A549 (cell line): Measurements from ENCODE around the gene SDC1.

Experiments
- FOSL2 ChIP-seq, 2 experiments: fragments of 450-650 bp in 1 of 2; fragments of >200 bp in 1 of 2; sonication (Bioruptor Twin) in 1 of 2; formaldehyde crosslinking; IDR thresholded peaks; 2 replicates each; pipeline versions ENCODE4 v1.5.0 to v1.6.1; 2016 to 2020; ENCODE audit warnings: mild to moderate bottlenecking in 1 of 2, moderate library complexity in 1 of 2
- MAFK ChIP-seq: fragments of 450-650 bp; IDR thresholded peaks from 2 replicates; pipeline ENCODE4 v1.6.1; 2014; ENCODE audit not compliant: partially characterized antibody
- MAX ChIP-seq: IDR thresholded peaks from 2 replicates; pipeline ENCODE4 v1.6.1; 2012
- NPAS2 ChIP-seq: fragments of 250-450 bp; sonication (Bioruptor Pico); IDR thresholded peaks from 2 replicates; pipeline ENCODE4 v1.8.0; 2022; ENCODE audit warnings: mild to moderate bottlenecking, moderate library complexity, borderline replicate concordance
- POLR2A ChIP-seq: IDR thresholded peaks from 2 replicates; pipeline ENCODE4 v1.6.1; 2012; ENCODE audit warnings: mild to moderate bottlenecking, low read length
- USF2 ChIP-seq: fragments of 450-650 bp; IDR thresholded peaks from 2 replicates; pipeline ENCODE4 v1.6.1; 2014; ENCODE audit warnings: antibody characterized with exemption
- TF ChIP-seq, protein P1 (sequence below): fragments of >200 bp; sonication (Bioruptor Twin); formaldehyde crosslinking; IDR thresholded peaks from 3 replicates; pipeline ENCODE4 v1.5.1; 2016
- TF ChIP-seq, protein P2 (sequence below): fragments of 200-600 bp; sonication (generic); IDR thresholded peaks from 2 replicates; pipeline ENCODE4 v1.6.1; 2016; ENCODE audit warnings: antibody characterized with exemption, mild to moderate bottlenecking, moderate library complexity

DNA sequence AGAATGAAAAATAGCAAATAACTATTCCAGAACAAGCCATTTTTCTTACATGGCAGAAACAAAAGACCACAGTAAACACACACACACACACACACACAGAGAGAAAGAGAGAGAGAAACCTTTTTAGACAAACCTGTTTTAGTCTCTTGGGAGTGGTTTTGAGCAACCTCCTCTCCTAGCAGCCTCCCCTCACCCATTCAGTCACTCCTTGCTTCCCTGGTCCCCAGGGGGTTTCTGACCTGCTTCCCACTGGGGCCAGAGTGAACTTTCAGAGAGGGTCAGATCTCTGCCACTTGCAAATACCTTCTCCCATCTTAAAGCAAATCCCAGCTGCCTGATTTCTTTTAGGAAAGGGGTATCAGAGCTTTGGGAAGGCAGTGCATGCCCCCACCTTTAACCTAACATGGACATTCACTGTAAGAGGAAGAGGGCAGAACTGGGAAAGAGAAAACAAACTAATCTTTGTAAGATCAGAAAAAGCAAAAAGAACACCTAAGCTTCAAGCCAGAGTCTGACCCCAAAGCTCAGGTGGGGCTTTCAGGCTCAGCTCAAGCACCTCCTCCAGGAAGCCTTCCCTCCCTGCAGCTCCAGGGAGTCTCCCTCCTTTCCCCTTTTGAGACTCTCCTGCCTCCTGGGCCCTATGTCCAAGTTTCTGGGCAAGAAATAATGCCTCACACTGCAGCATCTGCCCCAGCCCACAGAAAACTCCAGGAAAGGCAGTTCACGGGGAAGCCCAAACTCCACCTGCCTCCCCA, 2.7 kb downstream of the SDC1 start:
- TF ChIP-seq MAX (no peak), USF2 (no peak), POLR2A (no peak), MAFK (no peak), NPAS2 (CRISPR knock-in tag) (no peak), FOSL2 (IDR thresholded peaks at IDR 0.05) (no peak), FOSL2 (CRISPR knock-in tag; IDR thresholded peaks at IDR 0.05) (no peak)
- TF ChIP-seq, protein P1, sequence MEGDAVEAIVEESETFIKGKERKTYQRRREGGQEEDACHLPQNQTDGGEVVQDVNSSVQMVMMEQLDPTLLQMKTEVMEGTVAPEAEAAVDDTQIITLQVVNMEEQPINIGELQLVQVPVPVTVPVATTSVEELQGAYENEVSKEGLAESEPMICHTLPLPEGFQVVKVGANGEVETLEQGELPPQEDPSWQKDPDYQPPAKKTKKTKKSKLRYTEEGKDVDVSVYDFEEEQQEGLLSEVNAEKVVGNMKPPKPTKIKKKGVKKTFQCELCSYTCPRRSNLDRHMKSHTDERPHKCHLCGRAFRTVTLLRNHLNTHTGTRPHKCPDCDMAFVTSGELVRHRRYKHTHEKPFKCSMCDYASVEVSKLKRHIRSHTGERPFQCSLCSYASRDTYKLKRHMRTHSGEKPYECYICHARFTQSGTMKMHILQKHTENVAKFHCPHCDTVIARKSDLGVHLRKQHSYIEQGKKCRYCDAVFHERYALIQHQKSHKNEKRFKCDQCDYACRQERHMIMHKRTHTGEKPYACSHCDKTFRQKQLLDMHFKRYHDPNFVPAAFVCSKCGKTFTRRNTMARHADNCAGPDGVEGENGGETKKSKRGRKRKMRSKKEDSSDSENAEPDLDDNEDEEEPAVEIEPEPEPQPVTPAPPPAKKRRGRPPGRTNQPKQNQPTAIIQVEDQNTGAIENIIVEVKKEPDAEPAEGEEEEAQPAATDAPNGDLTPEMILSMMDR = no peak
- TF ChIP-seq, protein P2, sequence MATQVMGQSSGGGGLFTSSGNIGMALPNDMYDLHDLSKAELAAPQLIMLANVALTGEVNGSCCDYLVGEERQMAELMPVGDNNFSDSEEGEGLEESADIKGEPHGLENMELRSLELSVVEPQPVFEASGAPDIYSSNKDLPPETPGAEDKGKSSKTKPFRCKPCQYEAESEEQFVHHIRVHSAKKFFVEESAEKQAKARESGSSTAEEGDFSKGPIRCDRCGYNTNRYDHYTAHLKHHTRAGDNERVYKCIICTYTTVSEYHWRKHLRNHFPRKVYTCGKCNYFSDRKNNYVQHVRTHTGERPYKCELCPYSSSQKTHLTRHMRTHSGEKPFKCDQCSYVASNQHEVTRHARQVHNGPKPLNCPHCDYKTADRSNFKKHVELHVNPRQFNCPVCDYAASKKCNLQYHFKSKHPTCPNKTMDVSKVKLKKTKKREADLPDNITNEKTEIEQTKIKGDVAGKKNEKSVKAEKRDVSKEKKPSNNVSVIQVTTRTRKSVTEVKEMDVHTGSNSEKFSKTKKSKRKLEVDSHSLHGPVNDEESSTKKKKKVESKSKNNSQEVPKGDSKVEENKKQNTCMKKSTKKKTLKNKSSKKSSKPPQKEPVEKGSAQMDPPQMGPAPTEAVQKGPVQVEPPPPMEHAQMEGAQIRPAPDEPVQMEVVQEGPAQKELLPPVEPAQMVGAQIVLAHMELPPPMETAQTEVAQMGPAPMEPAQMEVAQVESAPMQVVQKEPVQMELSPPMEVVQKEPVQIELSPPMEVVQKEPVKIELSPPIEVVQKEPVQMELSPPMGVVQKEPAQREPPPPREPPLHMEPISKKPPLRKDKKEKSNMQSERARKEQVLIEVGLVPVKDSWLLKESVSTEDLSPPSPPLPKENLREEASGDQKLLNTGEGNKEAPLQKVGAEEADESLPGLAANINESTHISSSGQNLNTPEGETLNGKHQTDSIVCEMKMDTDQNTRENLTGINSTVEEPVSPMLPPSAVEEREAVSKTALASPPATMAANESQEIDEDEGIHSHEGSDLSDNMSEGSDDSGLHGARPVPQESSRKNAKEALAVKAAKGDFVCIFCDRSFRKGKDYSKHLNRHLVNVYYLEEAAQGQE = no peak
